C1 segment of cervical spinal cord (tissue), 14 donors: Measurements from ENCODE around the gene MTX1.

ENCODE experiments used
- DNase-seq, 14 donors: peaks; one replicate each; lab custom pipeline; 2025; lab: John Stamatoyannopoulos, UW

MTX1 gene

GRCh38 chr1:155261493-155261851, 53.0 kb downstream of the MTX1 start:
- DNase-seq, result no peak

GRCh38 chr1:155261852-155262673, 53.6 kb downstream of the MTX1 start, which contains the start of gene SCAMP3:
Gene SCAMP3 (minus strand): TSS chr1:155262360. CDS start chr1:155262151, 209 bp downstream.
- DNase-seq, result peak; percentile 67 to 99 (median 95)

GRCh38 chr1:155263067-155263466, 54.6 kb downstream of the MTX1 start:
- DNase-seq, result no peak
